KMS-11 (cell line): Measurements from ENCODE around the gene TTF2.

Source experiments
- H2AFZ ChIP-seq: fragments of 200-600 bp; sonication (generic); 2 replicates; pipeline ENCODE4 v1.6.1; 2016; ENCODE audit warnings: antibody characterized with exemption, mixed run types, low read depth
- H3K27ac ChIP-seq: fragments of 200-600 bp; sonication (generic); 2 replicates; pipeline ENCODE4 v1.6.1; 2016; ENCODE audit warnings: mild to moderate bottlenecking, mixed run types
- H3K27me3 ChIP-seq: fragments of 200-600 bp; sonication (generic); 2 replicates; pipeline ENCODE4 v1.6.1; 2017; ENCODE audit warnings: mild to moderate bottlenecking, low read depth, mixed run types, moderate library complexity; ENCODE audit not compliant: insufficient read depth
- H3K36me3 ChIP-seq: fragments of 200-600 bp; sonication (generic); 2 replicates; pipeline ENCODE4 v1.6.1; 2017; ENCODE audit warnings: mild to moderate bottlenecking, mixed run types; ENCODE audit not compliant: insufficient read depth
- H3K4me1 ChIP-seq: fragments of 200-600 bp; sonication (generic); 2 replicates; pipeline ENCODE4 v1.6.1; 2016; ENCODE audit warnings: mild to moderate bottlenecking, low read depth, mixed run types; ENCODE audit not compliant: poor library complexity, severe bottlenecking
- H3K4me2 ChIP-seq: fragments of 200-600 bp; sonication (generic); 2 replicates; pipeline ENCODE4 v1.7.0; 2016; ENCODE audit warnings: mild to moderate bottlenecking, mixed run types
- H3K4me3 ChIP-seq: fragments of 200-600 bp; sonication (generic); IDR thresholded peaks from 2 replicates; pipeline ENCODE4 v1.6.1; 2017; ENCODE audit warnings: low read depth, low read length, mixed read lengths; ENCODE audit not compliant: insufficient read depth
- H3K79me2 ChIP-seq: fragments of 200-600 bp; sonication (generic); 2 replicates; pipeline ENCODE4 v1.6.1; 2016; ENCODE audit warnings: low read depth, mixed run types; ENCODE audit not compliant: insufficient read depth
- H3K9ac ChIP-seq: fragments of 200-600 bp; sonication (generic); 2 replicates; pipeline ENCODE4 v1.6.1; 2016; ENCODE audit warnings: mild to moderate bottlenecking, mixed run types
- H4K20me1 ChIP-seq: fragments of 200-600 bp; sonication (generic); 2 replicates; pipeline ENCODE4 v1.6.1; 2016; ENCODE audit warnings: mild to moderate bottlenecking, mixed run types; ENCODE audit not compliant: insufficient read depth
- CTCF ChIP-seq: fragments of 200-600 bp; sonication (generic); conservative IDR thresholded peaks from 2 replicates; pipeline ENCODE4 v1.6.1; 2017; ENCODE audit warnings: low read depth, mild to moderate bottlenecking, antibody characterized with exemption, low read length, moderate library complexity, mixed read lengths

TTF2 gene

GRCh38 chr1:117068580-117068979 lies 8.5 kb downstream of the TTF2 start:
- H3K36me3 ChIP-seq: no peaks in the 10 kb centered on the region
- no peak for TF ChIP-seq CTCF
- peaks cover 5% of the 10 kb centered on the region; the same call in 1 of the 2 replicates for H3K79me2 ChIP-seq
- H3K4me2 ChIP-seq: no peak overlapping the region
- H3K27ac ChIP-seq: no peak overlapping the region
- no peaks in the 10 kb centered on the region for H3K27me3 ChIP-seq
- peaks cover 12% of the 10 kb centered on the region for H3K4me1 ChIP-seq
- H2AFZ ChIP-seq: no peak overlapping the region
- H3K4me3 ChIP-seq: no peak overlapping the region
- H4K20me1 ChIP-seq: no peaks in the 10 kb centered on the region
- no peak overlapping the region for H3K9ac ChIP-seq

- Histone ChIP-seq H3K4me3 (no peak overlapping the region), H3K36me3 (no peaks in the 10 kb centered on the region), H3K4me1 (peaks cover 12% of the 10 kb centered on the region), H3K4me2 (no peak overlapping the region), H3K27me3 (no peaks in the 10 kb centered on the region), H4K20me1 (no peaks in the 10 kb centered on the region), H2AFZ (no peak overlapping the region), H3K79me2 (peaks cover 5% of the 10 kb centered on the region; the same call in 1 of the 2 replicates), H3K27ac (no peak overlapping the region; the same call in 1 of the 2 replicates), H3K9ac (no peak overlapping the region)
- TF ChIP-seq CTCF: no peak
Observed at GRCh38 chr1:117069220-117069844, 9.2 kb downstream of the TTF2 start.

- Histone ChIP-seq H3K9ac (no peak overlapping the region), H2AFZ (no peak overlapping the region), H3K36me3 (no peaks in the 10 kb centered on the region; the same call in 1 of the 2 replicates), H3K4me2 (no peak overlapping the region), H3K4me1 (peaks cover 12% of the 10 kb centered on the region), H3K79me2 (peaks cover 5% of the 10 kb centered on the region; the same call in 1 of the 2 replicates), H3K27me3 (no peaks in the 10 kb centered on the region), H3K27ac (no peak overlapping the region), H4K20me1 (no peaks in the 10 kb centered on the region), H3K4me3 (no peak overlapping the region)
- TF ChIP-seq CTCF: no peak
Observed at GRCh38 chr1:117070124-117070523, 10.0 kb downstream of the TTF2 start.

GRCh38 chr1:117076648-117077047 lies 16.5 kb downstream of the TTF2 start:
- Histone ChIP-seq H3K9ac (no peak overlapping the region), H3K27me3 (no peaks in the 10 kb centered on the region), H3K27ac (no peak overlapping the region), H2AFZ (no peak overlapping the region), H3K4me2 (no peak overlapping the region), H4K20me1 (no peaks in the 10 kb centered on the region), H3K36me3 (no peaks in the 10 kb centered on the region; the same call in 1 of the 2 replicates), H3K79me2 (no peaks in the 10 kb centered on the region), H3K4me1 (no peaks in the 10 kb centered on the region), H3K4me3 (no peak overlapping the region)
- TF ChIP-seq CTCF: no peak
